Neuronal stem cell (in vitro differentiated cells): ENCODE data around the gene NXF1.

Source experiments
- DNase-seq: peaks from one replicate; pipeline ENCODE4 v3.0.0-alpha.2; 2013; ENCODE audit warnings: low spot score
- H2AFZ ChIP-seq: one replicate; pipeline ENCODE4 v1.6.1; 2013; ENCODE audit warnings: mild to moderate bottlenecking, low read length, inconsistent platforms
- H2AK5ac ChIP-seq: 2 replicates; pipeline ENCODE4 v1.6.1; 2013; ENCODE audit warnings: low read depth, mild to moderate bottlenecking, inconsistent platforms, low read length, moderate library complexity, mixed read lengths
- H2BK120ac ChIP-seq: 2 replicates; pipeline ENCODE4 v1.6.1; 2013; ENCODE audit warnings: low read depth, mild to moderate bottlenecking, inconsistent platforms, low read length, moderate library complexity, mixed read lengths
- H2BK12ac ChIP-seq: one replicate; pipeline ENCODE4 v1.6.1; 2013; ENCODE audit warnings: low read length, inconsistent platforms
- H2BK15ac ChIP-seq: 2 replicates; pipeline ENCODE4 v1.6.1; 2013; ENCODE audit warnings: mild to moderate bottlenecking, low read length, inconsistent platforms, mixed read lengths
- H2BK5ac ChIP-seq: one replicate; pipeline ENCODE4 v1.6.1; 2013; ENCODE audit warnings: inconsistent platforms, mild to moderate bottlenecking, low read length, moderate library complexity
- H3K14ac ChIP-seq: one replicate; pipeline ENCODE4 v1.6.1; 2013; ENCODE audit warnings: low read length, inconsistent platforms
- H3K18ac ChIP-seq: 2 replicates; pipeline ENCODE4 v1.6.1; 2013; ENCODE audit warnings: low read length, inconsistent platforms
- H3K23ac ChIP-seq: 2 replicates; pipeline ENCODE4 v1.6.1; 2013; ENCODE audit warnings: low read depth, mild to moderate bottlenecking, mixed read lengths, low read length, inconsistent platforms; ENCODE audit not compliant: poor library complexity
- H3K27ac ChIP-seq: replicated peaks from 3 replicates; pipeline ENCODE4 v1.5.1; 2013; ENCODE audit warnings: low read length, inconsistent platforms
- H3K27me3 ChIP-seq, 3 experiments: 2 replicates each; pipeline ENCODE4 v1.6.1; 2013; ENCODE audit warnings: low read length in 3 of 3, mild to moderate bottlenecking in 2 of 3, inconsistent platforms in 1 of 3, low read depth in 1 of 3, mixed read lengths in 1 of 3, moderate library complexity in 1 of 3; ENCODE audit not compliant: control insufficient read depth in 3 of 3, insufficient read depth in 3 of 3
- H3K36me3 ChIP-seq, 2 donors: replicated peaks in 1 of 2; 2 replicates each; pipeline ENCODE4 v1.6.1; 2013; ENCODE audit warnings: low read length in 2 of 2; ENCODE audit not compliant: control insufficient read depth in 2 of 2, insufficient read depth in 2 of 2
- H3K4ac ChIP-seq: 2 replicates; pipeline ENCODE4 v1.6.1; 2013; ENCODE audit warnings: inconsistent platforms, mild to moderate bottlenecking, low read length, moderate library complexity
- H3K4me1 ChIP-seq, 2 donors: 1 replicate in 1 of 2; 2 replicates in 1 of 2; pipeline ENCODE4 v1.6.1; 2013; ENCODE audit warnings: low read length in 2 of 2, low read depth in 1 of 2; ENCODE audit not compliant: control insufficient read depth in 2 of 2, insufficient read depth in 1 of 2
- H3K4me2 ChIP-seq: one replicate; pipeline ENCODE4 v1.6.1; 2013; ENCODE audit warnings: mild to moderate bottlenecking, low read length, inconsistent platforms; ENCODE audit not compliant: insufficient read depth, poor library complexity, severe bottlenecking
- H3K4me3 ChIP-seq, 2 donors: 2 replicates each; pipeline ENCODE4 v1.5.1; 2013; ENCODE audit warnings: low read length in 2 of 2, mild to moderate bottlenecking in 2 of 2, inconsistent platforms in 1 of 2, moderate library complexity in 1 of 2
- H3K79me1 ChIP-seq: one replicate; pipeline ENCODE4 v1.6.1; 2013; ENCODE audit warnings: low read depth, mild to moderate bottlenecking, inconsistent platforms, low read length, moderate library complexity
- H3K9ac ChIP-seq: one replicate; pipeline ENCODE4 v1.6.1; 2013; ENCODE audit warnings: mild to moderate bottlenecking, low read depth, low read length, inconsistent platforms; ENCODE audit not compliant: poor library complexity
- H3K9me3 ChIP-seq, 2 donors: replicated peaks in 1 of 2; 2 replicates each; pipeline versions ENCODE3 to v1.6.1; 2013; ENCODE audit warnings: low read length in 2 of 2, mild to moderate bottlenecking in 2 of 2, inconsistent platforms in 1 of 2, low read depth in 1 of 2, mixed read lengths in 1 of 2, moderate library complexity in 1 of 2; ENCODE audit not compliant: control insufficient read depth in 2 of 2, insufficient read depth in 1 of 2
- H4K8ac ChIP-seq: one replicate; pipeline ENCODE4 v1.6.1; 2013; ENCODE audit warnings: low read depth, mild to moderate bottlenecking, inconsistent platforms, low read length, moderate library complexity
- H4K91ac ChIP-seq: one replicate; pipeline ENCODE4 v1.6.1; 2013; ENCODE audit warnings: low read length, low read depth, mild to moderate bottlenecking, inconsistent platforms; ENCODE audit not compliant: poor library complexity
- whole genome bisulfite sequencing, 2 donors: extraction: QIAGEN DNeasy Blood & Tissue Kit; methylation state at CpG; one replicate each; pipeline ENCODE4 v1.1.7; 2013; ENCODE audit warnings: missing lambda C conversion rate in 2 of 2, mixed read lengths in 1 of 2; ENCODE audit not compliant: insufficient read length in 2 of 2, insufficient replicate concordance in 1 of 2; ENCODE audit errors: extremely low coverage in 2 of 2; 5-methylcytosine and 5-hydroxymethylcytosine counted together

NXF1 gene

GRCh38 chr11:62775646-62776045 lies 29.6 kb downstream of the NXF1 start:
- Histone ChIP-seq H3K4ac (no peak overlapping the region), H3K9ac (no peak overlapping the region), H2BK15ac (no peak overlapping the region), H3K27ac (no peak overlapping the region), H2BK5ac (no peak overlapping the region), H3K36me3 (peaks cover 32 to 63% of the 10 kb centered on the region in 2 donors), H3K4me3 (no peak overlapping the region), H3K14ac (no peak overlapping the region), H4K91ac (no peak overlapping the region), H2BK120ac (no peak overlapping the region), H3K23ac (no peak overlapping the region), H3K18ac (no peak overlapping the region), H2AK5ac (no peak overlapping the region), H3K79me1 (peaks cover 1% of the 10 kb centered on the region), H4K8ac (no peak overlapping the region), H2AFZ (no peak overlapping the region), H3K27me3 (no peaks in the 10 kb centered on the region), H2BK12ac (no peak overlapping the region), H3K4me2 (no peak overlapping the region), H3K9me3 (no peaks in the 10 kb centered on the region), H3K4me1 (peaks cover 4 to 8% of the 10 kb centered on the region in 2 donors)
- WGBS, 2 donors = no CpG with 5 or more reads among the region's 17 CpGs
- DNase-seq = no peak

- H3K4ac ChIP-seq = no peak overlapping the region
- WGBS, 2 donors = no CpG with 5 or more reads among the region's 6 CpGs
- H3K18ac ChIP-seq = no peak overlapping the region
- H2AK5ac ChIP-seq = no peak overlapping the region
- no peak overlapping the region for H2BK15ac ChIP-seq
- H3K4me1 ChIP-seq = peaks cover 10 to 19% of the 10 kb centered on the region in 2 donors
- no peak overlapping the region for H3K4me3 ChIP-seq
- no peak overlapping the region for H2AFZ ChIP-seq
- peaks cover 1% of the 10 kb centered on the region for H3K79me1 ChIP-seq
- H2BK5ac ChIP-seq = no peak overlapping the region
- peaks cover 32 to 54% of the 10 kb centered on the region in 2 donors for H3K36me3 ChIP-seq
- H3K23ac ChIP-seq = no peak overlapping the region
- no peak overlapping the region for H3K27ac ChIP-seq
- H3K4me2 ChIP-seq = no peak overlapping the region
- no peaks in the 10 kb centered on the region for H3K9me3 ChIP-seq
- DNase-seq = no peak
- no peak overlapping the region for H3K14ac ChIP-seq
- H4K91ac ChIP-seq = no peak overlapping the region
- no peaks in the 10 kb centered on the region for H3K27me3 ChIP-seq
- no peak overlapping the region for H4K8ac ChIP-seq
- no peak overlapping the region for H2BK120ac ChIP-seq
- H3K9ac ChIP-seq = no peak overlapping the region
- H2BK12ac ChIP-seq = no peak overlapping the region
Measured at GRCh38 chr11:62774407-62774806, 30.8 kb downstream of the NXF1 start.

- no peak within 1 kb of the TSS for H2BK120ac ChIP-seq
- H3K36me3 ChIP-seq = peaks cover 19 to 44% of the 10 kb centered on the region in 2 donors
- peaks cover 10 to 19% of the 10 kb centered on the region in 2 donors for H3K4me1 ChIP-seq
- H3K27me3 ChIP-seq = no peaks in the 10 kb centered on the region
- H4K8ac ChIP-seq = peak within 1 kb of the TSS; percentile 98
- H3K18ac ChIP-seq = peak within 1 kb of the TSS; percentile 97
- H2AK5ac ChIP-seq = peak within 1 kb of the TSS; percentile 20
- peak; percentile 94 for DNase-seq
- H3K9me3 ChIP-seq = no peaks in the 10 kb centered on the region
- peak within 1 kb of the TSS; percentile 90 for H2BK5ac ChIP-seq
- peak within 1 kb of the TSS; percentile 96 for H2AFZ ChIP-seq
- H3K4me3 ChIP-seq = peak within 1 kb of the TSS; percentile 78 to 88
- no peak within 1 kb of the TSS for H2BK12ac ChIP-seq
- H3K27ac ChIP-seq = peak within 1 kb of the TSS; percentile 98
- H4K91ac ChIP-seq = no peak within 1 kb of the TSS
- H2BK15ac ChIP-seq = peak within 1 kb of the TSS; percentile 77
- peak within 1 kb of the TSS; percentile 81 for H3K23ac ChIP-seq
- H3K14ac ChIP-seq = no peak within 1 kb of the TSS
- no CpG with 5 or more reads among the region's 60 CpGs for WGBS, 2 donors
- peak within 1 kb of the TSS; percentile 47 for H3K4ac ChIP-seq
- H3K79me1 ChIP-seq = peaks cover 1% of the 10 kb centered on the region
- H3K9ac ChIP-seq = peak within 1 kb of the TSS; percentile 92
- H3K4me2 ChIP-seq = peak within 1 kb of the TSS; percentile 78
Measured at GRCh38 chr11:62771144-62772021, 33.9 kb downstream of the NXF1 start, which contains the start of gene TAF6L. TSS of gene TAF6L (plus strand) at chr11:62771396. CDS start at chr11:62775784, 4,388 bp downstream.

DNA sequence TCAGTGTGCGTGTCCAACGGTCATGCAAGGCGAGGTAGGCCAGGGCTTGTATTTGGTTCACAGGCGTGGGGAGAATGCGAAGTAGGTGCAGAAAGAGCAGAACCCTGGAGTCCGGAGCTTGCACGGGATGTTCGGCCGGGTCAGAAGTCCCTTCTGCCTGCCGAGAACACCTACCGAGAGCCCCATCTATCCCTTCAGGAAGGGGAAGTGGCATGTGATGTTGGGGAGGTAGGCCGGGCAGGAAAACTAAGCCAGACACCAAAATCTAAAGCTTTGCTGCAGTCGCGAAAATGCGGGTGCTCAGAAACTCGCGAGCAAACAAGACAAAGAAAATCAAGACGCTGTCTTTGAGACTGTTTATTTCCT lies 34.5 kb downstream of the NXF1 start:
- H2BK12ac ChIP-seq = no peak overlapping the region
- peak overlapping the region; percentile 45 for H3K9ac ChIP-seq
- no peak overlapping the region for H3K14ac ChIP-seq
- peak overlapping the region; percentile 69 for H3K23ac ChIP-seq
- peak overlapping the region; percentile 77 for H2BK15ac ChIP-seq
- peak overlapping the region; percentile 98 for H4K8ac ChIP-seq
- H3K4me2 ChIP-seq = peak overlapping the region; percentile 78
- no peak for DNase-seq
- peak overlapping the region; percentile 79 for H3K18ac ChIP-seq
- no peaks in the 10 kb centered on the region for H3K9me3 ChIP-seq
- H3K4me1 ChIP-seq = peaks cover 10 to 19% of the 10 kb centered on the region in 2 donors
- H2BK5ac ChIP-seq = no peak overlapping the region
- peak overlapping the region; percentile 47 for H3K4ac ChIP-seq
- peaks cover 19 to 43% of the 10 kb centered on the region in 2 donors for H3K36me3 ChIP-seq
- peak overlapping the region; percentile 25 to 88 for H3K4me3 ChIP-seq
- H2AFZ ChIP-seq = peak overlapping the region; percentile 96
- H3K27me3 ChIP-seq = no peaks in the 10 kb centered on the region
- peak overlapping the region; percentile 98 for H3K27ac ChIP-seq
- WGBS, 2 donors = no CpG with 5 or more reads among the region's 18 CpGs
- peaks cover 1% of the 10 kb centered on the region for H3K79me1 ChIP-seq
- no peak overlapping the region for H4K91ac ChIP-seq
- peak overlapping the region; percentile 20 for H2AK5ac ChIP-seq
- H2BK120ac ChIP-seq = no peak overlapping the region
